Measurements from ENCODE around the gene MED26.

MED26 gene

GRCh38 chr19:16628183-16628983, at the start of gene MED26 (continued):
- TF ChIP-seq ZNF514 (tag by site-specific recombination; IDR thresholded peaks at IDR 0.05) (no peak), TSHZ1 (tag by site-specific recombination; IDR thresholded peaks at IDR 0.05; ENCODE audit: borderline replicate concordance) (no peak), EGR2 (tag by site-specific recombination; IDR thresholded peaks at IDR 0.05; ENCODE audit: low read depth) (peak; percentile 42; the same call in 1 of the 2 replicates), KLF9 (tag by site-specific recombination; IDR thresholded peaks at IDR 0.05; ENCODE audit: low read depth) (peak; percentile 94), ZNF223 (tag by site-specific recombination; IDR thresholded peaks at IDR 0.05) (no peak), HOXC10 (CRISPR knock-in tag; IDR thresholded peaks at IDR 0.05) (no peak), ZNF529 (tag by site-specific recombination; IDR thresholded peaks at IDR 0.05; ENCODE audit: insufficient replicate concordance) (no peak), ZNF626 (tag by site-specific recombination; IDR thresholded peaks at IDR 0.05) (no peak), ZNF513 (tag by site-specific recombination; IDR thresholded peaks at IDR 0.05) (no peak; the same call in 1 of the 2 replicates), ZNF677 (tag by site-specific recombination; IDR thresholded peaks at IDR 0.05) (no peak), ZNF16 (tag by site-specific recombination; IDR thresholded peaks at IDR 0.05; ENCODE audit: low read depth) (no peak), ZFP41 (tag by site-specific recombination; IDR thresholded peaks at IDR 0.05; ENCODE audit: borderline replicate concordance) (no peak), ZBTB8A (tag by site-specific recombination; IDR thresholded peaks at IDR 0.05) (peak; percentile 70), ZNF571 (tag by site-specific recombination; IDR thresholded peaks at IDR 0.05) (no peak), ZNF174 (tag by site-specific recombination; IDR thresholded peaks at IDR 0.05) (no peak), MEIS1 (CRISPR knock-in tag; IDR thresholded peaks at IDR 0.05; ENCODE audit: borderline replicate concordance) (no peak), ZNF155 (tag by site-specific recombination; IDR thresholded peaks at IDR 0.05) (no peak), ZBTB48 (tag by site-specific recombination; IDR thresholded peaks at IDR 0.05) (no peak), KLF16 (tag by site-specific recombination; IDR thresholded peaks at IDR 0.05) (peak; percentile 82), ZNF600 (tag by site-specific recombination; IDR thresholded peaks at IDR 0.05) (peak; percentile 69), BCL11A (tag by site-specific recombination; IDR thresholded peaks at IDR 0.05; ENCODE audit: low read depth) (peak; percentile 62; the same call in 1 of the 2 replicates), ZNF768 (tag by site-specific recombination; IDR thresholded peaks at IDR 0.05) (no peak), ZNF658 (tag by site-specific recombination; IDR thresholded peaks at IDR 0.05) (no peak), ZBTB44 (tag by site-specific recombination; IDR thresholded peaks at IDR 0.05) (peak; percentile 15; the same call in 1 of the 2 replicates), ZNF391 (tag by site-specific recombination; IDR thresholded peaks at IDR 0.05; ENCODE audit: borderline replicate concordance, low read depth) (peak; percentile 78; the same call in 1 of the 2 replicates), ZNF248 (tag by site-specific recombination; IDR thresholded peaks at IDR 0.05) (no peak), ZNF23 (tag by site-specific recombination; IDR thresholded peaks at IDR 0.05; ENCODE audit: borderline replicate concordance) (no peak), HOXA7 (CRISPR knock-in tag; IDR thresholded peaks at IDR 0.05; ENCODE audit: borderline replicate concordance) (no peak)
- TF ChIP-seq, protein P1, sequence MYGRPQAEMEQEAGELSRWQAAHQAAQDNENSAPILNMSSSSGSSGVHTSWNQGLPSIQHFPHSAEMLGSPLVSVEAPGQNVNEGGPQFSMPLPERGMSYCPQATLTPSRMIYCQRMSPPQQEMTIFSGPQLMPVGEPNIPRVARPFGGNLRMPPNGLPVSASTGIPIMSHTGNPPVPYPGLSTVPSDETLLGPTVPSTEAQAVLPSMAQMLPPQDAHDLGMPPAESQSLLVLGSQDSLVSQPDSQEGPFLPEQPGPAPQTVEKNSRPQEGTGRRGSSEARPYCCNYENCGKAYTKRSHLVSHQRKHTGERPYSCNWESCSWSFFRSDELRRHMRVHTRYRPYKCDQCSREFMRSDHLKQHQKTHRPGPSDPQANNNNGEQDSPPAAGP (tag by site-specific recombination; IDR thresholded peaks at IDR 0.05), result peak; percentile 95
- TF ChIP-seq, protein P2, sequence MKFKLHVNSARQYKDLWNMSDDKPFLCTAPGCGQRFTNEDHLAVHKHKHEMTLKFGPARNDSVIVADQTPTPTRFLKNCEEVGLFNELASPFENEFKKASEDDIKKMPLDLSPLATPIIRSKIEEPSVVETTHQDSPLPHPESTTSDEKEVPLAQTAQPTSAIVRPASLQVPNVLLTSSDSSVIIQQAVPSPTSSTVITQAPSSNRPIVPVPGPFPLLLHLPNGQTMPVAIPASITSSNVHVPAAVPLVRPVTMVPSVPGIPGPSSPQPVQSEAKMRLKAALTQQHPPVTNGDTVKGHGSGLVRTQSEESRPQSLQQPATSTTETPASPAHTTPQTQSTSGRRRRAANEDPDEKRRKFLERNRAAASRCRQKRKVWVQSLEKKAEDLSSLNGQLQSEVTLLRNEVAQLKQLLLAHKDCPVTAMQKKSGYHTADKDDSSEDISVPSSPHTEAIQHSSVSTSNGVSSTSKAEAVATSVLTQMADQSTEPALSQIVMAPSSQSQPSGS (tag by site-specific recombination; IDR thresholded peaks at IDR 0.05; ENCODE audit: low read depth), result no peak

All from HEK293 (cell line).